RKO (cell line): ENCODE measurements around the gene AJAP1.
"Not testable (repeated sequence)": the region's sequence is repeated elsewhere in the genome, so short reads cannot be mapped to it uniquely, and the experiment has no call there.

ENCODE experiments used
- DNase-seq: peaks from one replicate; pipeline ENCODE4 v3.0.0-alpha.2; 2016; ENCODE audit warnings: low spot score

Gene AJAP1

GRCh38 chr1:4657960-4658541 is 3.6 kb downstream of the AJAP1 start:
- DNase-seq, result no peak

- DNase-seq, result no peak
These were observed 4.5 kb downstream of the AJAP1 start for GRCh38 chr1:4658643-4659628.

DNA sequence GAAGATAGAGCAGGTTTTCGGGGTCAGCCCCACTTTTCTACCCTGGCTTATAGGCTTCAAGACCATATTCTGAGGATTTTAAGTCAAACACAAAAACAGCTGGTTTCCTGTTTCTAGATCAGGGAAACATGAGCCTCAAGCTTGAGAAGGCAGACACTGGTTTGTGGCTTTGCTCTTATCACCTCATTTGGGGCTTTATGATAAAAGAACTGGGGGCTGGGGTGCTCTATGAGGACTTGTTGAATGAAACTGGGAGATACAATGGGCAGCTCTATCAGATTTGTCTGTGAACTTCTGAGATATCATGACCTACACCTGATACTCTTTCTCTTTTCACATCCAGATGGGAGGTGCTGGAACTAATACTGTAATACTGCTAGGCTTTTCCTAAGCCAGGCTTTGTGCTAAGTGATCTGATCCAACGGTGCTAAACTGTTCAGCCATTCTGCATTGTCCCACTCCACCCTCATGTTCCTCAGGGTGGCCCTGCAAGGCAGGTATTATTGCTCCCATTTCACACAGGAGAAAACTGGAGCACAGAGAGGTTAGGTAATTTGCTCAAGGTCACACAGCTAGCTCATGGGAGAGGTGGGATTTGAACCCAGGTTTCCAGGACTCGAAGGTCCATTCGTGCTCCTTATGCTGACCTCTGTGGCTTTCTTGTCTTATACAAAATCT is 6.6 kb downstream of the AJAP1 start:
- no peak for DNase-seq

GRCh38 chr1:4661595-4661917 is 7.1 kb downstream of the AJAP1 start:
- no peak for DNase-seq

DNA sequence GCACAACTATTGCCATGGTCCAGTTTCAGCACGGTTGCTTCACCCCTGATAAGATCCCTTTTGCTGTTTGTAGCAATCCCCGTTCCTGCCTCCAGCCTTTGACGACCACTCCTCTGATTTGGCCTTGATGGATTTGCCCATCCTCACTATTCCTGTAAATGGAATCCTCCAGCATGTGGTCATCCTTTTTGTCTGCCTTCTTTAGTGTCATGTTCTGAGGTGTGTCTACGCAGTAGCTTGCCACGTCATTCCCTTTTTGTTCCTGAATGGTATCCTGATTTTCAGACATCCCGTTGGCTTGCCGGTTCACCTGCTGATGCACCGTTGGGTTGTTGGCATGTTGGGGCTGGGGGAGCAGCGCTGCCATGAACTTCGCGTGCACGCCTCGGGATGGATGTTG is 7.8 kb downstream of the AJAP1 start:
- no peak for DNase-seq

DNA sequence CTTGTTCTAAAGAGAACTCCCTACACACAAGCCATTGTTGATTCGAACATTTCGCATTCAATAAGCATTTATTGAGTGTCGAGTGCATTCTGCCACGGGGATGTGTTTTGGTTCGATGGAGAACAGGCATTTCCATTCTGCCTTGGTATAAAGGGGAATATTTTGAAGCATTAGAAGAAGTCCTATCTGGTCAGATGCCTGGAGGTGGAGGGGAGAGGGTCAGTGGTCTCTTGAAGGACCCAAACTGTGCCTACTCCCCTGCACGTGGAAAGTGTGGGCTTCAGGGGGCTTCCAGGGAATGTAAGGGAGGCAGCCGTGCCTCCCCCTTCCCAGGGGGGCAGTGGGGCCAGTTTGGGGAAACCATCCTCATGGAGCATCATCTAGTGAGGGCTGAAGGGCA is 8.3 kb downstream of the AJAP1 start:
- no peak for DNase-seq

GRCh38 chr1:4664095-4664494 is 9.7 kb downstream of the AJAP1 start:
- no peak for DNase-seq

DNA sequence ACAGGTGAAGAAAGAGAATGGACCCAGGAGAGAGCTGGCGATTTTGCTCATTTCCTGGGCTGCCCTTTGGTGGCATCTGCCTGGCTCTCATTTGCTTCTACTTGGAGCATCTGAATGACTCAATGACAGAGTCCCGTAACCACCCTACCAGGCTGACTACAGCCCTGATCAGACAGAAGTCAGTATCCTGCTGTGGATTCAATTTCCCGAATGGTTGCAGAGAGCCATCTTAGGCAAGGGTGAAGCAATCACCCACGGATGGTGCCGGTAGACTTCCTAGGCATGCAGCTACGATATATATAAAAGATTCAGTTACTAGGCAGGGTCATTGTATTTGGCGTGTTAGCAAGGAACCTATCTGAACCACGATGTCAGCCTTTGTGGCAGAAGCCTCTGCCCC is 10.2 kb downstream of the AJAP1 start:
- DNase-seq, result no peak

DNA sequence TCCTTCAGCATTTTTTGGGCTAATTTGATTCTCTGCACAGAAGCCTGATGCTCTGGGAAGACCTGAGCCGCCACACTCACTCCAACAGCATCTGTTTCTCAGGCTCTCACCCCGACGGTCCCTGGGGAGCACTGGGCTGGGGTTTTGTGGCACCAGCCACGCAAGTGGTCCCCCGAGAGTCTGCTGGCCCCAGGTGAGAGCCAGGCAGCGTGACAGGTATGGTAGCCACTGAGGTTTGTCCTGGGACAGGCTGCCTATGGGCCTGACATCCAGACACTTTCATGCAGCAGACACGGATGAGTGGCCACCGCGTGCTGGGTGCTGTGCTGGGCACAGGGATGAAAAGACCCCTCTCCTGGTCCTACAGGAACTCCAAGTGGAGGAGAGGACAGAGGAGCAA is 11.0 kb downstream of the AJAP1 start:
- no peak for DNase-seq

GRCh38 chr1:4666683-4667082 is 12.3 kb downstream of the AJAP1 start:
- not testable (repeated sequence) for DNase-seq

GRCh38 chr1:4668743-4669700 is 14.6 kb downstream of the AJAP1 start:
- no peak for DNase-seq

DNA sequence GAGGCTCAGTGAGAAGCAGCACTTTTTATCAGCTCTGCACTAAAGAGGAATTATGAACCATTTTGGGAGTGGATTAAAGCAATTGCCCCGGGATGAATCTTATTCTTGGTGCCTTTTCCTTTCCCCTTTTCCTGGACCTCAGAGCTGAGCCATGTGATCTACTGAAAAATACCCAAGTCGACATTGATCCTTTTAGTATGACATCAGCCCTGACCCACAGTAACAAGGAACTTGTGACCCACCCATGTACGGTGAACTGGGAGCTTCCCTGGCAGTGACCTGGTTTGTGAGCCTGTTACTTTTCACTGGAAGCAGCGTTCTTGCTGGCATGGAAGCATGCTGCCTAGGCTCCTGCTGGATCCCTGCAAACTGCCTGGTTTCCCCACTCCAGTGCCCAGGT is 15.9 kb downstream of the AJAP1 start:
- DNase-seq, result no peak

- DNase-seq, result no peak
These were observed 17.4 kb downstream of the AJAP1 start for GRCh38 chr1:4671828-4672227.

- DNase-seq, result no peak
These were observed 19.1 kb downstream of the AJAP1 start for GRCh38 chr1:4673494-4673893.

- no peak for DNase-seq
These were observed 19.7 kb downstream of the AJAP1 start for GRCh38 chr1:4674117-4674516.

DNA sequence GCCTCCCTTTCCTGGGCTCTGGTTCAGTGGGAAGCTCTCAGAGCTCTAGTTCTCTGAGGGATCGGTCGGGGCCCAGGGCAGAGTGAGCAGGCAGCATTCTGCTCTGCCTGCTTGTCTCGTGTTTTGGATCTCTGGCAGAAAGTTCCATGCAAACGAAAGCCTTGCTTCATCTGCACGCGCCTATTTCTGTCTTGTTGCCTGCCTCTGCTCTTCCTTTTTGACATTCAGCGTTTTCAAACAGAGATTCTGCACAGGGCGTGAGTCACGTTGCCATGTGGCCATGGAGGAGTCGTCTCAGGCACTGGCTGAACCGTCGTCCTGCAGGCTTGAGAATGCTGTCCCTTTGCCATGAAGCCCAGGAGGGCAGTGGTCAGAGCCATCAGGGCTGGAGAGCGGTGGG is 20.3 kb downstream of the AJAP1 start:
- DNase-seq, result no peak

DNA sequence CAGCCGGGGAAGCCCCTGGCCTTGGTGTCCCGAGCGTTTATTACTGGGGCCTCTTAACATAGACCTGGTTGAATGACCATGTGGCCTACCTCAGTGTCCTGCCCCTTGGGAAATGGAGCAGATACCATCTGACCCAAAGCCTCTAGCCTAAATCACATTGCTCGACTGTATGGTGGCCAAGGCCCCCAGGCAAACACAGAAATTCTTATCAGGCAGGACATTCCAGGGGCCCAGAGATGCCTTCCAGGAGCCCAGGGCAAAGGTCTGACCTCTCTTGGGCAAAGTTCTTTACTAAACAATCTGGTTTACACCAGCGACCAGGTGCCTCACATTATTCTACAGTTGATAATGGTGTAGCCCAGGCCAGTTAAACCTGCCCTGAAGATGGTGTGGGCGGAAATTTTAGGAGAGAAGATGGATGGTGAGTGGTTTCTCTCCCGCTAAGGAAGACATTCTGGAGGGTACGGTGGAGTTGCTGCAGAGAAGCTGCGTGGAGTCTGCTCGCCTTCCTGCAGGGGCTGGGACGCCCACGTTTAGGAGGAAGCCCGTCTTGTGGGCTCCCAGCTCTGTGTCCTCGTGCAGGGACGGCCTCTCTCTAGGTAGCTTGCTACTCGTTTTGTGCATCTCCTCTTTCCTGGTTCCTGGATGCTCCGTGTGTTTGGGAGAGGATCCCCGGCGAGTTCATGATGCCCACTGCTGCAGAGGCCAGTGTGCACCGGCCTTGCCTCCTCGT is 21.2 kb downstream of the AJAP1 start:
- no peak for DNase-seq

GRCh38 chr1:4676253-4676652 is 21.8 kb downstream of the AJAP1 start:
- no peak for DNase-seq

DNA sequence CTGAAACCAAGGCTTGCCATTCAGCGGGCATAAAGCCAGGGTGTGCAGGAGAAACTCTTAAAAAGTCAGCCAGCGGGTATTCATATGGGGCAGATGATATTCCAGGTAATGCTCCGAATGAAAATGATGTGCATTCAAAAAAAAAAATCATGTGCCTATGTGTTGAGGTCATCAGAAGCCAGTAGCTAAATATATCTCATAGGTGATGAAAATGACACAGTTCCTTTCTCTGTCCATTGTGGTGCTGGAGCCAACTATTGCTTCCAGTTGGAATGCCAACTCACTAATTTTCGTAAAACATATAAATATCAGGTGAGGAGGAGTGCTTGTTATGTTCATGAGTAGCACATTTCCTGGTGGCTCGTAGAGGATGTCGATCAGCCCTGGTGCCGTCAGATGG is 23.2 kb downstream of the AJAP1 start:
- no peak for DNase-seq

DNA sequence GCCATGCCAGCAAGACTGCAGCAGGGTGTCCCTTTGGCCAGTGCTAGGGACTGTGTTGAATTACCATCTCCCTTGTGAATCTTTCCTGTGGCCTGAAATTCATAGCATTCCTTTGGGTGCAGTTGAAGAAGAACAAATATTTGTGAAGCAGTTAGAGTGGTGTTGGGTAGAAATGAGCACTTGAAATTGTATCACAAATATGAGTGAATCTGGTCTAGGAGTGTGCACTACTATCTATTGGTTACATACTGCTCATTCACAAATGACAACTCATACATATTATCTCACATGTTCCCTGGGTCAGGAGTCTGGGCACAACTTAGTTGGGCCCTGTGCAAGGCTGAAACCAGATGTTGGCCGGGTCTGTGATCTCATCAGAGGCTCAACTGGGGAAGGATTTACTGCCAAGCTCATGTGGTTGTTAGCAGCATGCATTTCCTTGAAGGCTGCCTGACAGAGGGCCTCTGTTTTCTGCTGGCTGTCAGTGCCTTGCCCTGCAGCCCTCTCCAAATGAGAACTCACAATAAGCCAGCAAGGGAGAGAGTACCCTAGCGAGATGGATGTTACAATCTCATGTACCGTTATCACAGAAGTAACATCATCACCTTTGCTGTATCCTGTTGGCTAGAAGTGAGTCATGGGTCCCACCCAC is 23.8 kb downstream of the AJAP1 start:
- no peak for DNase-seq

GRCh38 chr1:4681026-4681425 is 26.6 kb downstream of the AJAP1 start:
- no peak for DNase-seq
